ENCODE results near the gene NTN1.

Gene NTN1

GRCh38 chr17:9002606-9003354 is 18.5 kb upstream of the NTN1 start (continued):
- peak; percentile 66 for TF ChIP-seq CTCF (tag by site-specific recombination; IDR thresholded peaks at IDR 0.05)
- TF ChIP-seq ZNF600 (tag by site-specific recombination; IDR thresholded peaks at IDR 0.05), result peak; percentile 55; the same call in 1 of the 2 replicates
- no peak for TF ChIP-seq OSR2 (tag by site-specific recombination; IDR thresholded peaks at IDR 0.05)
- peak; percentile 63; the same call in 1 of the 2 replicates for TF ChIP-seq GLIS2 (tag by site-specific recombination; IDR thresholded peaks at IDR 0.05)
- peak; percentile 85 for TF ChIP-seq GLIS1 (tag by site-specific recombination; IDR thresholded peaks at IDR 0.05)

GRCh38 chr17:9003355-9004131 is 17.8 kb upstream of the NTN1 start:
- Histone ChIP-seq H3K9me3 (ENCODE audit: control insufficient read depth, insufficient read depth, low read depth, low read length) (no peaks in the 10 kb centered on the region), H3K27ac (ENCODE audit: extremely low read depth, low read depth, low read length) (peak overlapping the region; percentile 60; the same call in 1 of the 2 replicates), H3K4me1 (ENCODE audit: control insufficient read depth, insufficient read depth, low read length) (peaks cover 5% of the 10 kb centered on the region; the same call in 1 of the 2 replicates), H3K4me3 (ENCODE audit: low read depth, low read length) (peak overlapping the region; percentile 42), H3K36me3 (ENCODE audit: control insufficient read depth in 2 of 2, insufficient read depth in 1 of 2, low read length in 2 of 2) (no peaks in the 10 kb centered on the region)
- CTCF ChIA-PET, result interaction anchor here (0.5 to 1.7 kb wide), 8 partner anchors 9 to 725 kb away, joined by 3 to 8 read pairs (median 3); no protein-coding TSS in a partner anchor
- POLR2A ChIA-PET, result interaction anchor here (1.0 to 1.4 kb wide), 2 partner anchors 8 to 18 kb away, joined by 3 to 10 read pairs; partner anchors contain the start of gene NTN1
- TF ChIP-seq ZNF521 (tag by site-specific recombination; IDR thresholded peaks at IDR 0.05) (no peak), PATZ1 (tag by site-specific recombination; IDR thresholded peaks at IDR 0.05) (no peak), ZNF121 (tag by site-specific recombination; IDR thresholded peaks at IDR 0.05) (no peak), ZBTB10 (tag by site-specific recombination; IDR thresholded peaks at IDR 0.05) (no peak), ZNF670 (tag by site-specific recombination; IDR thresholded peaks at IDR 0.05; ENCODE audit: low read depth) (no peak), ZNF830 (tag by site-specific recombination; IDR thresholded peaks at IDR 0.05; ENCODE audit: low read depth) (no peak), ZNF513 (tag by site-specific recombination; IDR thresholded peaks at IDR 0.05) (no peak), INSM2 (tag by site-specific recombination; IDR thresholded peaks at IDR 0.05) (no peak), TRIM28 (IDR thresholded peaks at IDR 0.05; ENCODE audit: borderline replicate concordance, low read length) (no peak), ZNF366 (tag by site-specific recombination; conservative IDR thresholded peaks at IDR 0.05) (no peak), ZNF362 (tag by site-specific recombination; IDR thresholded peaks at IDR 0.05) (no peak), ZNF341 (tag by site-specific recombination; IDR thresholded peaks at IDR 0.05; ENCODE audit: low read depth) (no peak), ZSCAN4 (tag by site-specific recombination; IDR thresholded peaks at IDR 0.05) (no peak)

Data from HEK293 (cell line).